Cardiac fibroblast (primary cell): ENCODE measurements around the gene MAN2A1.

Source experiments
- DNase-seq, 2 donors: peaks; one replicate each; pipeline versions ENCODE4 v3.0.0 to v3.0.0-alpha.2; 2010; ENCODE audit warnings: low read depth in 2 of 2
- H3K4me3 ChIP-seq, 2 donors: replicated peaks in 1 of 2; 1 replicate in 1 of 2; 2 replicates in 1 of 2; pipeline ENCODE4 v1.5.1; 2011; ENCODE audit warnings: low read depth in 2 of 2, low read length in 2 of 2, mild to moderate bottlenecking in 2 of 2, moderate library complexity in 1 of 2
- TF ChIP-seq, protein P1 (sequence below): IDR thresholded peaks from one replicate; pipeline ENCODE4 v1.5.1; 2011; ENCODE audit warnings: low read depth, mild to moderate bottlenecking, low read length, inconsistent platforms

The MAN2A1 gene

DNA sequence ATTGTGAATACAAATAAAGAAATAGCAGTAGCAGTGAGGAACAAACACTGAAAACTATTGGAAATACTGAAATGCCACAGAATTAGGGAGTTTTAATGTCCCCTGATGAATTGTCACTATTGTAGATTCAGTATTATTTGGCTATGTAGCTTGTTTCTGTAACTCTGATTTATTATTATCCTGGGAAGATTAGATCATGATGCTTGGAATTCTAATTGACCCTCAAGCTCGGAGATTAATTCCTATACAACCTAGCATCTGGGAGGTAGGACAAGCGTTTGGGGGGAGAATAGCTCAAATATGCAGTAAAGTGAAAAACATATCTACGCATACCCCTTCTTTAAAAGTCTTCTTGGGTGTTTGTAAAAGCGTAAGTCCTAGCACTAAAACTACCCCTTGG, 15.1 kb upstream of the MAN2A1 start:
- H3K4me3 ChIP-seq, result no peak overlapping the region
- TF ChIP-seq, protein P1, sequence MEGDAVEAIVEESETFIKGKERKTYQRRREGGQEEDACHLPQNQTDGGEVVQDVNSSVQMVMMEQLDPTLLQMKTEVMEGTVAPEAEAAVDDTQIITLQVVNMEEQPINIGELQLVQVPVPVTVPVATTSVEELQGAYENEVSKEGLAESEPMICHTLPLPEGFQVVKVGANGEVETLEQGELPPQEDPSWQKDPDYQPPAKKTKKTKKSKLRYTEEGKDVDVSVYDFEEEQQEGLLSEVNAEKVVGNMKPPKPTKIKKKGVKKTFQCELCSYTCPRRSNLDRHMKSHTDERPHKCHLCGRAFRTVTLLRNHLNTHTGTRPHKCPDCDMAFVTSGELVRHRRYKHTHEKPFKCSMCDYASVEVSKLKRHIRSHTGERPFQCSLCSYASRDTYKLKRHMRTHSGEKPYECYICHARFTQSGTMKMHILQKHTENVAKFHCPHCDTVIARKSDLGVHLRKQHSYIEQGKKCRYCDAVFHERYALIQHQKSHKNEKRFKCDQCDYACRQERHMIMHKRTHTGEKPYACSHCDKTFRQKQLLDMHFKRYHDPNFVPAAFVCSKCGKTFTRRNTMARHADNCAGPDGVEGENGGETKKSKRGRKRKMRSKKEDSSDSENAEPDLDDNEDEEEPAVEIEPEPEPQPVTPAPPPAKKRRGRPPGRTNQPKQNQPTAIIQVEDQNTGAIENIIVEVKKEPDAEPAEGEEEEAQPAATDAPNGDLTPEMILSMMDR, result no peak
- DNase-seq, result no peak

DNA sequence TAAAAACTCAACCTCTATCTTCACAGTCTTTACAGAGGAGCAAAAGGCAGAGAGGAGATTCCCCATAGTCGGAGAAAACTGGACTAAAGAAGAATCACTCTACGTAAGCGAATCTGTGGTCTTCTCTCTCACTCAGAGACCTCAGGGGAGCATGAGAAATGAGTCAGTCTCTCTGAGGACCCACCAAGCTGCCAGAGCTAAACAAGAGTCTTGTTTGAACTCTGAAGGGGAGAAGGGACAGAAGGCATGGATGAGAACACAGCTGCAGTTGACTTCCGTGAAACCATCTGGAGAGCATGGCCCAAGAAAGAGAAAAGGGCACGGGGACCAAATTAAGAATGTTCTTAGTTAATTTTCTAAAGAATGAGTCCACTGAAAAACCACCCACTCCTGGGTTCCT, 12.8 kb upstream of the MAN2A1 start:
- no peak overlapping the region for H3K4me3 ChIP-seq
- peak in 1 of 2 donors; percentile 36 for DNase-seq
- TF ChIP-seq, protein P1, result no peak

DNA sequence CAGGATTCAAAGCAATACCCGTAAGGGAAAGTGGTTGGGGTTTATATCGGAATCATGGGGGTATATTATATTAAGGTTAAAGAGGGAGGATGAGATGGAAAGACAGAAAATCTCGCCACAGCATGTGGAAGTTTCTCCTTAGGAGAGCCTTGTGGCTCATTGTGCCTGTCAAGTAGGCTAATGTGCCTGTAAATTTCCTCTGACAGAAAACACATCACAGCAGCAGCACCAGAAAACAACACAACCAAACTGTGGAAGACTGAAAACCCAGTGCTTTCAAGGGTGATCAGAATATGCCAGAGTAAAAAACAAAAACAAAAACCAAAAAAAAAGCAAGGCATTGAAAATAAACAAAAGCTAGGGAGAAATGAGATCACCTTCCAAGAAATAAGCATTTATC, 11.3 kb upstream of the MAN2A1 start:
- TF ChIP-seq, protein P1, result no peak
- DNase-seq, result no peak

DNA sequence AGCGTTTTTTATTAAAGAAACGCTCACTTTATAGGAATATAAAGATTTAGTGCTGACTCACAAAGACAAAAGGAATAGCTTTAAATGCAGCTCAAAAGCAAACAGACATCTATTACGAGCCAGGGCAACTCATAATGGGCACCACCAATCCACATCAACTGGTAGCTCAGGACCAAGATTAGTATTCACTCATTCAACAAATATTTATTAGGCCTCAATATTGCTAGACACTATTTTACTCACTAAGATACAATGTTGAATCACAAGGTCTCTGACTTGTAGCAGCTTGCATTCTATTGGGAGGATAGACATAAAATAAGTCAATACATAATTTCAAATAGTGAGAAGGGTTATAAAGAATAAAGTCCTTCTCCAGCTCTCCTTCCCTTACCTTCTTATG, 8.0 kb upstream of the MAN2A1 start:
- TF ChIP-seq, protein P1, result no peak
- DNase-seq, result no peak
- no peak overlapping the region for H3K4me3 ChIP-seq

More for the DNA sequence above, 11.3 kb upstream of the MAN2A1 start:
- no peak overlapping the region for H3K4me3 ChIP-seq

DNA sequence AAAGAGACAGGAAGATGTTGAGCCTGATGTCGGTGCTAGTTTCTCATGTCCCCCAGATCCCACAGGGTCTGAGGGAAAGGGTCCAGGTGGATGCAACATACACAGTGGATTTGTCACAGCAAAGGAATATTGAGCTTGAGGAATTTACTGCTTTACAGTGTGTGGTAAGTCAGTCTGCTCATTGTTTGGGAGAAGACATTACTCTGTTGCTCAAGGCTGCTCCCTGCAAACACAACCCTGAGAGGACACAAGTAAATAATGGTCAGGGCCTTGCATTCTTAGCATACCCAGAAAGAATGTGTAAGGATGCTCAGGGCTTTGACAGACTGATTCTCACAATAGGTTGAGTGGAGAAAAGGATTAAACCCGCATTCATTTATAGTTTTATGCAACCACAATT, 7.3 kb upstream of the MAN2A1 start:
- H3K4me3 ChIP-seq, result no peak overlapping the region
- TF ChIP-seq, protein P1, result no peak
- DNase-seq, result no peak

DNA sequence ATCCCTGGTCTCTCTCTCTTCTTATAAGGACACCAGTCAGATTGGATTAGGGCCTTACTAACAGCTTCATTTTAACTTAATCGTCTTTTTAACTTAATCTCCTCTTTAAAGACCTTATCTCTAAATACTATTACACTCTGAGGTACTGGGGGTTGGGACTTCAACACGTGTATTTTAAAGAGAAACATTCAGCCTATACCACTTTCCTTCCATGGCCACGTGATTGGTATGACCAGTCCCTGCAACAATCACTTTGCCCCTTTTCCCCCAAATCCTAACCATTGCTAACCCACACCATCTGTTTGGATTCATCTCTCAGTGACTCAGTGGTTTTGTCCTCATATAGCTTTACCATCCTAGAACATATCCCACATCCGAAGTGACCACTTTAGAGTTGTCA, 3.8 kb upstream of the MAN2A1 start:
- TF ChIP-seq, protein P1, result no peak
- no peak for DNase-seq
- H3K4me3 ChIP-seq, result no peak overlapping the region

DNA sequence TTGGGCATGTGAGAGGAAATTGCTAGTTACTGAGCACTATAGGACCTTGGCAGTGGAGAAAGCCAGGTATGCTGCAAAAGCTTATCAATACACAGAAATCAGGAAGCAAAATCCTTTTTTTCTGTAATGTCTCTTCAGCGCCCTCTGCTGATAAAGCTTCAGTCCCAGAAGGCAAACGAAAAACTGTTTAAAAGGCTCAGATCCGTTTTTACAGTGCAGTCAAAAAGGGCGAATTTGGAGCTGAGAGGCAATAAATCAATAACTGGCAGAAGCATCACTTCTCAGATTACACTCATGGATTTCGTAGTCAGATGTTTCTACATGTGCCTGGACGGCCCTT, 1.1 kb upstream of the MAN2A1 start:
- DNase-seq, result peak in 1 of 2 donors; percentile 50
- peak overlapping the region in 1 of 2 donors; percentile 40 for H3K4me3 ChIP-seq
- TF ChIP-seq, protein P1, result peak; percentile 37
